Measurements from ENCODE around the gene LRRC25.

DNA sequence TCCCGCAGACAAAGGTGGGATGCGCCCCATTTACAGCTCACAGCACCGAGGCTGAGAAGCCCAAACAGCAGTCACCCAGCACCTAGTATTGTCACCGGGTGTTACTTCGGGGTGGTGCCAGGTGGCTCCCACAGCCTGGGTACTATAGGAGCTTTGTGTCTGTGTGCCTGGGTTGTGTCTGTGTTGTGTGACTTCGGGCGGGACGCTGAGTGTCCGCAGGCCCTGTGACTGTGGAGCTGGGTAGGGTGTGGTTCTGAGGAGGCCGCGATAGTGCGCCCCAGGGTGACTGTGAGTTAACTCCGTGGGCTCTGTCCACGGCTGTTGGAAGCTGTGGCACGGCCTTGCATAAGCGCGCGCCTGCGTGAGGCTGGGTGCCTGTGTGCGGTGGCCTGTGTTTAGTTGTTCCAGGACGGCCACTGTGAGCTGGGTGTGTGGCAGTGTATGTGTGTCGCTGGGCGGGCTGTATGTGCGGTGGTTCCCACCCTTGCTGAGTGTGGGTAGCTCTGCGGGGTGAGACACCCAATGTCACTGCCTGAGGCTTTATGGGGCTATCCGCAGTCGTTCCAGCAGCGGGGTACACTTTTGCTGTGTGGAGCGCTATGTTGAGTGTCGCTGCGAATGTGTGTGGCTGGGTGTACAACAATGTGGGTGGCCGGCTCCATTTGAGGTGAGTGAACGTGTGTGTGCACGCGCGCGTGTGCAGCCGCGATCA, 21.2 kb upstream of the LRRC25 start:
- TF ChIP-seq, protein P1, sequence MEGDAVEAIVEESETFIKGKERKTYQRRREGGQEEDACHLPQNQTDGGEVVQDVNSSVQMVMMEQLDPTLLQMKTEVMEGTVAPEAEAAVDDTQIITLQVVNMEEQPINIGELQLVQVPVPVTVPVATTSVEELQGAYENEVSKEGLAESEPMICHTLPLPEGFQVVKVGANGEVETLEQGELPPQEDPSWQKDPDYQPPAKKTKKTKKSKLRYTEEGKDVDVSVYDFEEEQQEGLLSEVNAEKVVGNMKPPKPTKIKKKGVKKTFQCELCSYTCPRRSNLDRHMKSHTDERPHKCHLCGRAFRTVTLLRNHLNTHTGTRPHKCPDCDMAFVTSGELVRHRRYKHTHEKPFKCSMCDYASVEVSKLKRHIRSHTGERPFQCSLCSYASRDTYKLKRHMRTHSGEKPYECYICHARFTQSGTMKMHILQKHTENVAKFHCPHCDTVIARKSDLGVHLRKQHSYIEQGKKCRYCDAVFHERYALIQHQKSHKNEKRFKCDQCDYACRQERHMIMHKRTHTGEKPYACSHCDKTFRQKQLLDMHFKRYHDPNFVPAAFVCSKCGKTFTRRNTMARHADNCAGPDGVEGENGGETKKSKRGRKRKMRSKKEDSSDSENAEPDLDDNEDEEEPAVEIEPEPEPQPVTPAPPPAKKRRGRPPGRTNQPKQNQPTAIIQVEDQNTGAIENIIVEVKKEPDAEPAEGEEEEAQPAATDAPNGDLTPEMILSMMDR (IDR thresholded peaks at IDR 0.05; ENCODE audit: poor library complexity) = no peak
- TF ChIP-seq EZH2 (IDR thresholded peaks at IDR 0.05; ENCODE audit: borderline replicate concordance) (no peak), EZH2phosphoT487 (IDR thresholded peaks at IDR 0.05; ENCODE audit: low read depth, severe bottlenecking, unreplicated experiment) (no peak)
